Measurements from ENCODE around the gene PRKN. TPM values are rescaled to one million over a fixed set of nuclear protein-coding genes. Genes with fewer than 3 reads are reported as not detected.

PRKN gene
- total and polyA plus RNA-seq, 8 donors: 0.82 to 7.2 (median 2.9) TPM

GRCh38 chr6:162237331-162237730 lies 490.2 kb downstream of the PRKN start:
- ATAC-seq: no peak
- intact Hi-C loops (cut with DNase I): no loop called here

DNA sequence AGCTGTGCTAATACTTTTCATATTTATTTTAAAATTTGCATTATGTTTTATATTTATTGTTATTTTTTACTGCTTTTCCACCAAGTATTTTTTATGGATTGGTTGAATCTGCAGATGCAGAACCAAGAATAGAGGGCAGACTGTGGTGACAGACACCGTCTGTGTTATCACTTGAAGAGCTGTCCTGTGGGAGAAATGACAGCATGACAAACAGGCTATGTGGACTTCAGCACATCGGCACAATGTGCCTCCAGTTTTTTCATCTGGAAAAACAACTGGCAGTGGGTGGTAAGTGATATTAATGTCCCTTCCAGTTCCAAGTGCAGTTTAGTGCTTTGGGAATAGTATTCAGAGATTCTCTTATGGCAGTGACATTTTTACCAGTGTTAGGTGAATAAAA lies 492.9 kb downstream of the PRKN start:
- whole genome bisulfite sequencing, 2 donors: 22 to 35% methylated on average over 2 of the region's 2 CpGs
- intact Hi-C loops (cut with DNase I): no loop called here
- FAIRE-seq (no peak), DNase-seq (no peak), ATAC-seq (no peak)
- Histone ChIP-seq H3K4me1 (no peaks in the 10 kb centered on the region), H3K4me3 (no peak overlapping the region), H3K27me3 (no peaks in the 10 kb centered on the region), H3K9me3 (no peaks in the 10 kb centered on the region), H3K27ac (no peak overlapping the region), H3K36me3 (no peaks in the 10 kb centered on the region)
- TF ChIP-seq, protein P1, sequence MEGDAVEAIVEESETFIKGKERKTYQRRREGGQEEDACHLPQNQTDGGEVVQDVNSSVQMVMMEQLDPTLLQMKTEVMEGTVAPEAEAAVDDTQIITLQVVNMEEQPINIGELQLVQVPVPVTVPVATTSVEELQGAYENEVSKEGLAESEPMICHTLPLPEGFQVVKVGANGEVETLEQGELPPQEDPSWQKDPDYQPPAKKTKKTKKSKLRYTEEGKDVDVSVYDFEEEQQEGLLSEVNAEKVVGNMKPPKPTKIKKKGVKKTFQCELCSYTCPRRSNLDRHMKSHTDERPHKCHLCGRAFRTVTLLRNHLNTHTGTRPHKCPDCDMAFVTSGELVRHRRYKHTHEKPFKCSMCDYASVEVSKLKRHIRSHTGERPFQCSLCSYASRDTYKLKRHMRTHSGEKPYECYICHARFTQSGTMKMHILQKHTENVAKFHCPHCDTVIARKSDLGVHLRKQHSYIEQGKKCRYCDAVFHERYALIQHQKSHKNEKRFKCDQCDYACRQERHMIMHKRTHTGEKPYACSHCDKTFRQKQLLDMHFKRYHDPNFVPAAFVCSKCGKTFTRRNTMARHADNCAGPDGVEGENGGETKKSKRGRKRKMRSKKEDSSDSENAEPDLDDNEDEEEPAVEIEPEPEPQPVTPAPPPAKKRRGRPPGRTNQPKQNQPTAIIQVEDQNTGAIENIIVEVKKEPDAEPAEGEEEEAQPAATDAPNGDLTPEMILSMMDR (IDR thresholded peaks at IDR 0.05): no peak

More at GRCh38 chr6:162237331-162237730, 490.2 kb downstream of the PRKN start:
- H3K9me3 ChIP-seq: no peaks in the 10 kb centered on the region
- no peak overlapping the region for H3K4me3 ChIP-seq
- no peak overlapping the region for H3K27ac ChIP-seq
- H3K36me3 ChIP-seq: no peaks in the 10 kb centered on the region
- no peak for FAIRE-seq
- DNase-seq: no peak
- TF ChIP-seq, protein P1 (IDR thresholded peaks at IDR 0.05): no peak
- no peaks in the 10 kb centered on the region for H3K27me3 ChIP-seq
- WGBS, 2 donors: 74 to 95% methylated on average over 1 of the region's 1 CpG
- no peaks in the 10 kb centered on the region for H3K4me1 ChIP-seq

DNA sequence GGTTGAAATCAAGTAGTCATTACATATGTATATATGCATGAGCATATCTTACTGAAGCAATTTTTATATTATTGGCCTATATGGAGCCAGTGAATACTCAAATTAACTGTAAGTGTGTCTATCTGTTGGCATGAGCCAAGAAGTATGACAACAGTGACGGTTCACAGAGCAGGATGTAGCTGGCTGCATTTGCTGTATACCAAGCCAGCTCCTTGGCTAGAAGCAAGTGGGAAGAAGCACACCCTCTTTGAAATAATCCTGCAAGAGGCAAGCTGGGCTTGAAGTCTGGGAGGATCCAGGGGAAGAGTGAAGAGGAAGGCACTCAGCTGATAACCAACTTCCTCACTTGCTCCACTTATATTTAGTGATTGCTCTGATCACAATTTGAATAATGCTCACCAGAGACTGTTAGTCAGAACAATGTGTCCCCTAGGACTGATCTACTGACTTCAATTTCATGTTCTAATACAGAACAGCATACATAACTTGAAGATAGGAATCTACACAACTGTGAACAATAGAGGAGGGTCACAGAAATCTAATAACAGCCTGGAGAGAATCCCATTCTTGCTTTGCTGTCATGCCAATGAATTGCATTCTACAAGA lies 497.3 kb downstream of the PRKN start:
- H3K9me3 ChIP-seq: no peaks in the 10 kb centered on the region
- H3K36me3 ChIP-seq: no peaks in the 10 kb centered on the region
- TF ChIP-seq, protein P1 (IDR thresholded peaks at IDR 0.05): no peak
- ATAC-seq (no peak), FAIRE-seq (no peak), DNase-seq (no peak)
- 60 to 73% methylated on average over 1 of the region's 1 CpG for WGBS, 2 donors
- intact Hi-C loops (cut with DNase I): no loop called here
- H3K4me3 ChIP-seq: no peak overlapping the region
- H3K4me1 ChIP-seq: no peaks in the 10 kb centered on the region
- H3K27ac ChIP-seq: no peak overlapping the region
- H3K27me3 ChIP-seq: no peaks in the 10 kb centered on the region

DNA sequence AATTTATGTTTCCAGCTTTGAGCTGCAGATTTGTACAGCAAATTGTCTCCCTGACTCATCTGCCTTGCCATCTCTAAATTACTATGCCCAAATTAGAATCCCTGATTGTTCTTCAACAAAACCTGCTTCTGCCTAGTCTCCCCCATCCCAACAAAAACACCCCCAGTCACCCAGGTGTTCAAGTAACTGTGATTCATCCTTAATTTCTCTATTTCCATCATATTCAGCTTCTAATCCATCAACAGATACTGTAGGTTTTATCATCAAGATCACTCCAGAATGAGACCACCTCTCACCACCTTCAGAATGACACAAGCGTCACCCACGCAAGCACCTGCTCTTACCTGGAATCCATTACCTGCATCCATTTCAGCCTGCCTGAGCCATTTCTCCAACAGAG lies 498.5 kb downstream of the PRKN start:
- FAIRE-seq: no peak
- 97 to 98% methylated on average over 2 of the region's 2 CpGs for WGBS, 2 donors
- intact Hi-C loops (cut with DNase I): no loop called here
- no peak overlapping the region for H3K4me3 ChIP-seq
- no peaks in the 10 kb centered on the region for H3K4me1 ChIP-seq
- H3K27me3 ChIP-seq: no peaks in the 10 kb centered on the region
- H3K9me3 ChIP-seq: no peaks in the 10 kb centered on the region
- no peaks in the 10 kb centered on the region for H3K36me3 ChIP-seq
- H3K27ac ChIP-seq: no peak overlapping the region
- no peak for DNase-seq
- TF ChIP-seq, protein P1 (IDR thresholded peaks at IDR 0.05): no peak
- ATAC-seq: no peak

- no peaks in the 10 kb centered on the region for H3K4me1 ChIP-seq
- ATAC-seq: no peak
- DNase-seq: no peak
- 96 to 97% methylated on average over 8 of the region's 8 CpGs for WGBS, 2 donors
- no peak for FAIRE-seq
- H3K4me3 ChIP-seq: no peak overlapping the region
- intact Hi-C loops (cut with DNase I): no loop called here
- TF ChIP-seq, protein P1 (IDR thresholded peaks at IDR 0.05): no peak
- no peaks in the 10 kb centered on the region for H3K9me3 ChIP-seq
- H3K36me3 ChIP-seq: no peaks in the 10 kb centered on the region
- H3K27ac ChIP-seq: no peak overlapping the region
- no peaks in the 10 kb centered on the region for H3K27me3 ChIP-seq
Observed at GRCh38 chr6:162226803-162227202, 500.8 kb downstream of the PRKN start.

Data from pancreas (tissue), 10 donors.